ENCODE data around the gene STX19. TPM values are rescaled to one million over a fixed set of nuclear protein-coding genes. Genes with fewer than 3 reads are reported as not detected.
"Not testable (repeated sequence)": the region's sequence is repeated elsewhere in the genome, so short reads cannot be mapped to it uniquely, and the experiment has no call there.

The STX19 gene
- total RNA-seq, 2 experiments from 2014 or later: not detected

DNA sequence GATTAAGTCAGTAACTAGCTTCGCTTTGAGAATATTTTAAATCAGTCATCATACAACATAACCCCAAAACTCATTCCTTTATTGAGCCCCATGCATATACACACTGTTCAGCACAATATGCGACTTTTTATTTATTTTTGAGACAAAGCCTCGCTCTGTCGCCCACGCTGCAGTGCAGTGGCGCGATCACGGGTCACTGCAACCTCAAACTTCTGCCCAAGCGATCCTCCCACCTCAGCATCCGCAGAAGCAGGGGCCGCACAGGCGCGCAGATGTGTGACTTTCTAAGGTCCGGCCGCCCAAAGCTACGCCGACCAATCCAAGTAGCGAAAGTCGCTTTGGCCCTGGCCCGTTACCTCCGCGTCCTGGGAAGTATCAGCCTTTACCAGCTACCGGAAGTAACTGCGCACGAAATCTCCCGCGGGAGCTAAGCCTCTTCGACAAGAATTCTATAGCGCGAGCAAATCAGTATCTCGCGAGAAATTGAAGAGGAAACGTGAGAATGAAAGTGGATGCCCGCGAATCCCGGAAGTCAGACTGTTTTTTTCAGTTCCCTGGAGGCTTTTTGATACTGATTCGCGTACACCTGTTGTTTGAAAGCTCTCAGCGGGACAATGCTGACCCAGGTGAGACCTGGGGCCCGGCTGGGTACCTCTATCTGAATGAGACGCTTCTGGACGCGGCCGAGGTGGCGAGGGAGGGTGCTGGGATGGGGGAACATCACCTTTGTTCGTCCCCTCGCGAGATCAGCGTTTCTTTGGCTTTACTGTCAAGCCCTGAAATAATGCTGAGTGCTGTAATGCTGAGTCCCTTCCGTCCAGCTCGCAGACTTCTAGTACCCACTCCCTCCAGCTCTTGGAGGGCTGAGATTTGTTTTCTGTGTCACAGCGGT lies 34.4 kb upstream of the STX19 start, which contains the start of the genes DHFR2 and NSUN3:
TSS of gene DHFR2 (minus strand) at position 404 of the 892 bp plus-strand sequence. CDS start 1,405 bp downstream, outside the sequence.
TSS of gene NSUN3 (plus strand) at position 549 of the 892 bp plus-strand sequence. CDS start at position 615, 66 bp downstream.
- DNase-seq: peak; percentile 88
- Mint-ChIP-seq H3K9me3 (peaks cover 5% of the 10 kb centered on the region), H3K27ac (peak within 1 kb of the TSS; percentile 99), H3K4me1 (ENCODE audit: low read depth) (peaks cover 59% of the 10 kb centered on the region), H3K36me3 (ENCODE audit: low read depth) (peaks cover 36% of the 10 kb centered on the region), H3K27me3 (ENCODE audit: low read depth) (no peaks in the 10 kb centered on the region), H3K4me3 (peak within 1 kb of the TSS; percentile 95)
- CTCF ChIA-PET: interaction anchor here (1.0 to 1.8 kb wide), 6 partner anchors 8 to 59 kb away, joined by 3 to 6 read pairs (median 4); no protein-coding TSS in a partner anchor
- intact Hi-C loops (cut with micrococcal nuclease): loop anchor here (1.0 to 2.0 kb wide), 3 partner anchors 26 to 82 kb away; partner anchors contain the start of gene ARL13B

- Mint-ChIP-seq H3K4me3 (no peak overlapping the region), H3K27ac (no peak overlapping the region), H3K27me3 (ENCODE audit: low read depth) (no peaks in the 10 kb centered on the region), H3K9me3 (no peaks in the 10 kb centered on the region), H3K4me1 (ENCODE audit: low read depth) (peaks cover 45% of the 10 kb centered on the region), H3K36me3 (ENCODE audit: low read depth) (peaks cover 23% of the 10 kb centered on the region)
- no peak for DNase-seq
- CTCF ChIA-PET: no interaction called here
- intact Hi-C loops (cut with micrococcal nuclease): no loop called here
Measured at GRCh38 chr3:94061297-94061696, 32.9 kb upstream of the STX19 start.

DNA sequence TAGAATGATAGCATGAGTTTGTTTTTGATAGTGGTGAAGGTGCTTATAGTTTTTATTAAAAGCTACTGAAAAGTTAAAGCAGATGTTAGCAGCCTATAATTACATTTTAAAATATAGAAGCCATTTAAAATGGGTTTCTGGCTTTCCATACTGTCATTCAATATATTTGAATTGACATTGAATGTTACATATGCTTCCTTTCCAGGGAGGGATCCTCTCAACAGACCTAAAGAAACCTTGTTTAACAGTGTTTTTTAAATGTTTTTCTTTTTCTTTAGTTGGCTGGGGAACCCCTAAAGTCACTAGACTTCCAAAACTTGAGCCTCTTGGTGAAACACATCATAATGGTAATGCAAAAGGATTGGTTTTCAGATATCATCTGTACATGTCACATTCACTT lies 22.1 kb upstream of the STX19 start:
- Mint-ChIP-seq H3K4me3 (no peak overlapping the region), H3K4me1 (ENCODE audit: low read depth) (no peaks in the 10 kb centered on the region), H3K27me3 (ENCODE audit: low read depth) (no peaks in the 10 kb centered on the region), H3K9me3 (no peaks in the 10 kb centered on the region), H3K36me3 (ENCODE audit: low read depth) (no peaks in the 10 kb centered on the region), H3K27ac (no peak overlapping the region)
- CTCF ChIA-PET: interaction anchor here (0.8 kb wide), 1 partner anchor 40 kb away, joined by 3 read pairs; no protein-coding TSS in a partner anchor
- intact Hi-C loops (cut with micrococcal nuclease): no loop called here
- DNase-seq: no peak

GRCh38 chr3:94049267-94049666 lies 20.9 kb upstream of the STX19 start:
- intact Hi-C loops (cut with micrococcal nuclease): no loop called here
- Mint-ChIP-seq H3K27me3 (ENCODE audit: low read depth) (no peaks in the 10 kb centered on the region), H3K36me3 (ENCODE audit: low read depth) (peaks cover 5% of the 10 kb centered on the region), H3K27ac (no peak overlapping the region), H3K4me1 (ENCODE audit: low read depth) (no peaks in the 10 kb centered on the region), H3K4me3 (no peak overlapping the region), H3K9me3 (no peaks in the 10 kb centered on the region)
- no peak for DNase-seq
- CTCF ChIA-PET: no interaction called here

- no peaks in the 10 kb centered on the region for H3K4me1 Mint-ChIP-seq (ENCODE audit: low read depth)
Measured at GRCh38 chr3:94046533-94046932, 18.1 kb upstream of the STX19 start.

GRCh38 chr3:94044100-94044936 lies 15.9 kb upstream of the STX19 start:
- intact Hi-C loops (cut with micrococcal nuclease); H3K27me3 Mint-ChIP-seq (ENCODE audit: low read depth); DNase-seq; H3K27ac Mint-ChIP-seq; H3K4me3 Mint-ChIP-seq; CTCF ChIA-PET; H3K4me1 Mint-ChIP-seq (ENCODE audit: low read depth); H3K9me3 Mint-ChIP-seq: not testable (repeated sequence)
- H3K36me3 Mint-ChIP-seq (ENCODE audit: low read depth): peaks cover 11% of the 10 kb centered on the region

More at GRCh38 chr3:94046533-94046932, 18.1 kb upstream of the STX19 start:
- Mint-ChIP-seq H3K27ac (no peak overlapping the region), H3K36me3 (ENCODE audit: low read depth) (peaks cover 11% of the 10 kb centered on the region), H3K27me3 (ENCODE audit: low read depth) (no peaks in the 10 kb centered on the region), H3K4me3 (no peak overlapping the region), H3K9me3 (no peaks in the 10 kb centered on the region)
- CTCF ChIA-PET: no interaction called here
- no peak for DNase-seq
- intact Hi-C loops (cut with micrococcal nuclease): no loop called here

DNA sequence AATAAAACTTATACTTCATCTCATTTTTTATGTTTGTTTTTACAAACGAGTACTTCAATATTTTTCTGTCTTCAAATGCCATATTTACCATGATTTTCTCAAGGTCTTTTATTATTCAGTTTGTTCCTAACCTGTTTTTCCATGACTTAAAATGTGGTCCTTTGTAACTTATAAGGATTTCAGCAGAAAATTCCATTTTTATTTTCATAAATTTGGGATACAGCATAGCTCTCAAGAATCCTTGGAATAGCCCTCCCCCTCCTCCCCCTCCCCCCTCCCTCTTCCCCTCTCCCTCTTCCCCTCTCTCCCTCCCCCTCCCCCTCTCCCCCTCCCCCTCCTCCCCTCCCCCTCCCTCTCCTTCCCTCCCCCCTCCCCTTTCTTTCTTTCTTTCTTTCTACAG lies 14.9 kb upstream of the STX19 start:
- Mint-ChIP-seq H3K9me3 (no peaks in the 10 kb centered on the region), H3K27ac (no peak overlapping the region), H3K4me3 (no peak overlapping the region), H3K4me1 (ENCODE audit: low read depth) (no peaks in the 10 kb centered on the region), H3K36me3 (ENCODE audit: low read depth) (peaks cover 11% of the 10 kb centered on the region), H3K27me3 (ENCODE audit: low read depth) (no peaks in the 10 kb centered on the region)
- CTCF ChIA-PET: no interaction called here
- intact Hi-C loops (cut with micrococcal nuclease): no loop called here
- DNase-seq: no peak

GRCh38 chr3:94036909-94037507 lies 8.6 kb upstream of the STX19 start:
- intact Hi-C loops (cut with micrococcal nuclease): loop anchor here (2.0 kb wide), 2 partner anchors 26 kb away; partner anchors contain the start of genes DHFR2 and NSUN3
- Mint-ChIP-seq H3K27ac (no peak overlapping the region), H3K4me1 (ENCODE audit: low read depth) (no peaks in the 10 kb centered on the region), H3K9me3 (no peaks in the 10 kb centered on the region), H3K4me3 (no peak overlapping the region), H3K27me3 (ENCODE audit: low read depth) (no peaks in the 10 kb centered on the region), H3K36me3 (ENCODE audit: low read depth) (peaks cover 5% of the 10 kb centered on the region)
- no peak for DNase-seq
- CTCF ChIA-PET: interaction anchor here (1.0 to 1.3 kb wide), 4 partner anchors 9 to 32 kb away, joined by 3 to 4 read pairs (median 4); partner anchors contain the start of gene DHFR2

- CTCF ChIA-PET: interaction anchor here (1.2 kb wide), 1 partner anchor 11 kb away, joined by 4 read pairs; no protein-coding TSS in a partner anchor
- H3K27me3 Mint-ChIP-seq (ENCODE audit: low read depth): no peaks in the 10 kb centered on the region
- no peak overlapping the region for H3K4me3 Mint-ChIP-seq
- intact Hi-C loops (cut with micrococcal nuclease): no loop called here
- no peaks in the 10 kb centered on the region for H3K4me1 Mint-ChIP-seq (ENCODE audit: low read depth)
- no peaks in the 10 kb centered on the region for H3K9me3 Mint-ChIP-seq
- DNase-seq: no peak
- no peaks in the 10 kb centered on the region for H3K36me3 Mint-ChIP-seq (ENCODE audit: low read depth)
- no peak overlapping the region for H3K27ac Mint-ChIP-seq
Measured at GRCh38 chr3:94026623-94027022, 1.8 kb downstream of the STX19 start.

DNA sequence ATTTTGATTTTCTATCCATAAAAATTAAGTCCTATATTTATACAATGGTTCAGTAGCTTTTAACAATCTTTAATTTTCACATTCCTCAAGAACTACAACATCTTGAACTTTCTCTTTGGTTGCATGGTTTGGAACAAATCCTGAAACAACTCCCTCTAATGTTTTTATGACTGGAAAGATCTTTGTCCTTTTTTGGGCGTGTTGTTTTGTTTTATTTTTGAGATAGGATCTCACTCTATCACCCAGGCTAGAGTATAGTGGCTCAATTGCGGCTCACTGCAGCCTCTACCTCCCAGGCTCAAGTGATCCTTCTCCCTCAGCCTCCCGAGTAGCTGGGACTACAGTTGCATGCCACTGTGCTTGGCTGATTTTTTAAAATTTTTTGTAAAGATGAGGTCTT lies 4.0 kb downstream of the STX19 start:
- no peaks in the 10 kb centered on the region for H3K27me3 Mint-ChIP-seq (ENCODE audit: low read depth)
- intact Hi-C loops (cut with micrococcal nuclease): no loop called here
- no peaks in the 10 kb centered on the region for H3K9me3 Mint-ChIP-seq
- CTCF ChIA-PET: no interaction called here
- no peaks in the 10 kb centered on the region for H3K4me1 Mint-ChIP-seq (ENCODE audit: low read depth)
- H3K4me3 Mint-ChIP-seq: no peak overlapping the region
- no peak for DNase-seq
- peaks cover 2% of the 10 kb centered on the region for H3K36me3 Mint-ChIP-seq (ENCODE audit: low read depth)
- no peak overlapping the region for H3K27ac Mint-ChIP-seq

DNA sequence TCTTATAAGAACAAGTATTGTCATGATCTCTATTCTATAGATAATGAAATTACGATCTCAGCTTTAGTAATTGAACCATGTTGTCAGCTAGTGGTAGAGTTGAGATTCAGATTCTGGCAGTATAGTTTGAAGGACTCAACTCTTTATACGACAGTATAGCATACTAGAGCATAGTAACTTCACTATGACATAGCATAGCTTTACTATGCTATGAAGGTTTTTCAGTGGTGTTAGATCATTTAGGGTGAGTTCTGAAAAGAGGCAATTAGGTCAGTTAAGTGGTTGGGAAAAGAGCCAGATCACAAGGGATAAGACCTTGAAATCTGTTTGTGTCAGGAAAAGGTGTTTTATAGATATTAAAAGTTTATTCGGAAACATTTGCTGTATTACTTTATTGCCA lies 8.1 kb downstream of the STX19 start:
- Mint-ChIP-seq H3K4me1 (ENCODE audit: low read depth) (no peaks in the 10 kb centered on the region), H3K36me3 (ENCODE audit: low read depth) (peaks cover 5% of the 10 kb centered on the region), H3K27me3 (ENCODE audit: low read depth) (no peaks in the 10 kb centered on the region), H3K4me3 (no peak overlapping the region), H3K9me3 (no peaks in the 10 kb centered on the region), H3K27ac (no peak overlapping the region)
- DNase-seq: no peak
- CTCF ChIA-PET: interaction anchor here (0.6 to 0.7 kb wide), 2 partner anchors 30 to 42 kb away, joined by 3 read pairs; partner anchors contain the start of genes DHFR2 and NSUN3
- intact Hi-C loops (cut with micrococcal nuclease): no loop called here

GRCh38 chr3:94019659-94020058 lies 8.7 kb downstream of the STX19 start:
- peaks cover 6% of the 10 kb centered on the region for H3K4me1 Mint-ChIP-seq (ENCODE audit: low read depth)
- no peak overlapping the region for H3K27ac Mint-ChIP-seq
- intact Hi-C loops (cut with micrococcal nuclease): no loop called here
- H3K27me3 Mint-ChIP-seq (ENCODE audit: low read depth): no peaks in the 10 kb centered on the region
- DNase-seq: no peak
- CTCF ChIA-PET: interaction anchor here (0.6 kb wide), 1 partner anchor 30 kb away, joined by 3 read pairs; no protein-coding TSS in a partner anchor
- H3K4me3 Mint-ChIP-seq: no peak overlapping the region
- peaks cover 5% of the 10 kb centered on the region for H3K36me3 Mint-ChIP-seq (ENCODE audit: low read depth)
- no peaks in the 10 kb centered on the region for H3K9me3 Mint-ChIP-seq
